PFSK-1 (cell line): Measurements from ENCODE around the gene ICOS.

Source experiments
- FOXP2 ChIP-seq: optimal IDR thresholded peaks from 2 replicates; pipeline ENCODE3; 2011; ENCODE audit warnings: borderline replicate concordance, control low read depth, inconsistent platforms; ENCODE audit not compliant: insufficient read depth; ENCODE audit errors: extremely low read length, extremely low read depth
- POLR2AphosphoS5 ChIP-seq: IDR thresholded peaks from 2 replicates; pipeline ENCODE4 v1.6.1; 2012; ENCODE audit warnings: low read depth, mild to moderate bottlenecking, control low read depth, low read length, moderate library complexity
- REST ChIP-seq, 2 experiments: IDR thresholded peaks; 2 replicates each; pipeline versions ENCODE4 v1.6.1 to v1.8.0; 2011 to 2012; ENCODE audit warnings: low read depth in 2 of 2, low read length in 2 of 2, control low read depth in 1 of 2, inconsistent platforms in 1 of 2, mild to moderate bottlenecking in 1 of 2, moderate library complexity in 1 of 2; ENCODE audit not compliant: insufficient read depth in 1 of 2
- SIN3A ChIP-seq: IDR thresholded peaks from 2 replicates; pipeline ENCODE4 v1.6.1; 2012; ENCODE audit warnings: mild to moderate bottlenecking, low read length, moderate library complexity, borderline replicate concordance; ENCODE audit not compliant: insufficient read depth
- TAF1 ChIP-seq: IDR thresholded peaks from 2 replicates; pipeline ENCODE4 v1.6.1; 2012; ENCODE audit warnings: low read length, control low read depth, borderline replicate concordance; ENCODE audit not compliant: insufficient read depth

Gene ICOS

GRCh38 chr2:203914546-203915182 lies 21.9 kb upstream of the ICOS start:
- TF ChIP-seq TAF1 (no peak), POLR2AphosphoS5 (no peak), REST (IDR thresholded peaks at IDR 0.05; ENCODE audit: insufficient read depth in 1 of 2, low read depth in 2 of 2, low read length in 2 of 2) (no peak), SIN3A (no peak), FOXP2 (no peak)

GRCh38 chr2:203915256-203915655 lies 21.3 kb upstream of the ICOS start:
- TF ChIP-seq SIN3A (no peak), POLR2AphosphoS5 (no peak), REST (IDR thresholded peaks at IDR 0.05; ENCODE audit: insufficient read depth in 1 of 2, low read depth in 2 of 2, low read length in 2 of 2) (no peak), TAF1 (no peak), FOXP2 (no peak)

GRCh38 chr2:203916756-203917155 lies 19.8 kb upstream of the ICOS start:
- TF ChIP-seq REST (IDR thresholded peaks at IDR 0.05; ENCODE audit: insufficient read depth in 1 of 2, low read depth in 2 of 2, low read length in 2 of 2) (no peak), POLR2AphosphoS5 (no peak), TAF1 (no peak), FOXP2 (no peak), SIN3A (no peak)

GRCh38 chr2:203918264-203918663 lies 18.3 kb upstream of the ICOS start:
- TF ChIP-seq REST (IDR thresholded peaks at IDR 0.05; ENCODE audit: insufficient read depth in 1 of 2, low read depth in 2 of 2, low read length in 2 of 2), result no peak
- TF ChIP-seq FOXP2, result no peak
- no peak for TF ChIP-seq SIN3A
- TF ChIP-seq POLR2AphosphoS5, result no peak
- TF ChIP-seq TAF1, result no peak

- no peak for TF ChIP-seq SIN3A
These were observed 17.7 kb upstream of the ICOS start for GRCh38 chr2:203918839-203919238.
